Panc1 (cell line): Measurements from ENCODE around the gene MGAT5. TPM values are rescaled to one million over a fixed set of nuclear protein-coding genes. Genes with fewer than 3 reads are reported as not detected.
A peak's percentile ranks its signal among the peaks of the same experiment; 100 is the strongest.

ENCODE experiments used
- ATAC-seq: fragments of 200-7000 bp; cut with Tn5 transposase; 2 replicates; pipeline ENCODE4 v1.9.1; 2020; ENCODE audit warnings: mild to moderate bottlenecking, moderate library complexity
- BruUV-seq: library from RNA; stranded (reverse); fragments of 400-500 nt; replicated peaks from 2 replicates; lab custom pipeline; 2021; lab: Mats Ljungman, UMichigan
- CTCF ChIA-PET: fragments of 300-600 bp; sonication (Branson Sonifier 250); formaldehyde crosslinking; loops from one replicate; lab custom pipeline; 2022; ENCODE audit warnings: antibody characterized with exemption; lab: Charles Lee
- POLR2A ChIA-PET: fragments of 300-600 bp; sonication (Branson Sonifier 250); formaldehyde crosslinking; loops from one replicate; lab custom pipeline; 2022; ENCODE audit warnings: antibody characterized with exemption; lab: Charles Lee
- DNase-seq: peaks from one replicate; pipeline ENCODE4 v3.0.0-alpha.2; 2010; ENCODE audit warnings: low read depth, low spot score
- H3K27ac ChIP-seq: 2 replicates; pipeline ENCODE4 v1.5.1; 2011; ENCODE audit warnings: mild to moderate bottlenecking, low read length, inconsistent platforms
- H3K27me3 ChIP-seq: fragments of 200-500 bp; sonication (Bioruptor generic); 2 replicates; pipeline ENCODE4 v1.6.0; 2014; ENCODE audit warnings: low read length, inconsistent platforms; ENCODE audit not compliant: control insufficient read depth, insufficient read depth
- H3K36me3 ChIP-seq: fragments of 200-500 bp; sonication (Bioruptor generic); 2 replicates; pipeline ENCODE4 v1.5.1; 2014; ENCODE audit warnings: inconsistent platforms, mild to moderate bottlenecking, low read length, moderate library complexity; ENCODE audit not compliant: control insufficient read depth, insufficient read depth
- H3K4me1 ChIP-seq: 2 replicates; pipeline ENCODE4 v1.5.1; 2011; ENCODE audit warnings: inconsistent platforms, mild to moderate bottlenecking, low read length, moderate library complexity; ENCODE audit not compliant: control insufficient read depth, insufficient read depth
- H3K4me3 ChIP-seq, 2 experiments: 2 replicates each; pipeline ENCODE4 v1.5.1; 2011 to 2012; ENCODE audit warnings: low read depth in 2 of 2, low read length in 2 of 2, mild to moderate bottlenecking in 2 of 2, inconsistent platforms in 1 of 2, moderate library complexity in 1 of 2
- H3K9me3 ChIP-seq: fragments of 200-500 bp; sonication (Bioruptor generic); 2 replicates; pipeline ENCODE4 v1.5.1; 2014; ENCODE audit warnings: low read depth, mild to moderate bottlenecking, inconsistent platforms, low read length, moderate library complexity; ENCODE audit not compliant: control insufficient read depth, insufficient read depth
- POLR2AphosphoS5 ChIP-seq: IDR thresholded peaks from 2 replicates; pipeline ENCODE4 v1.6.1; 2012; ENCODE audit warnings: mild to moderate bottlenecking, low read depth, low read length, moderate library complexity
- SIN3A ChIP-seq: IDR thresholded peaks from 2 replicates; pipeline ENCODE4 v1.6.1; 2012; ENCODE audit warnings: low read depth, mild to moderate bottlenecking, low read length, moderate library complexity, borderline replicate concordance; ENCODE audit not compliant: insufficient read depth
- TCF7L2 ChIP-seq: IDR thresholded peaks from 2 replicates; pipeline ENCODE4 v1.6.1; 2011; ENCODE audit warnings: mild to moderate bottlenecking, low read depth, low read length, inconsistent platforms
- in situ Hi-C: cut with HindIII; loops from 2 replicates; pipeline ENCODE4 v1.10.0; 2016; ENCODE audit warnings: low sequenced_read_pairs, low pct_unique_long_range_greater_than_20kb
- intact Hi-C: fragments of 100-400 bp; cut with micrococcal nuclease; formaldehyde crosslinking; loops from one replicate; pipeline ENCODE4 v1.10.0; 2022; ENCODE audit not compliant: unreplicated experiment
- total RNA-seq: library from RNA; stranded (reverse); gene quantifications from one replicate; pipeline ENCODE4 v1.2.1, GENCODE V29; 2021; ENCODE audit not compliant: unreplicated experiment
- TF ChIP-seq, protein P1 (sequence below), 2 experiments: IDR thresholded peaks; 2 replicates each; pipeline ENCODE4 v1.6.1; 2011 to 2012; ENCODE audit warnings: low read depth in 2 of 2, control low read depth in 1 of 2, low read length in 1 of 2, mild to moderate bottlenecking in 1 of 2, moderate library complexity in 1 of 2; ENCODE audit not compliant: insufficient read depth in 1 of 2
- TF ChIP-seq, protein P2 (sequence below): fragments of 450-650 bp; IDR thresholded peaks from 2 replicates; pipeline ENCODE4 v1.5.1; 2017; ENCODE audit warnings: mild to moderate bottlenecking

The MGAT5 gene
- total RNA-seq, 1 experiment from 2014 or later, result 22.1 TPM

DNA sequence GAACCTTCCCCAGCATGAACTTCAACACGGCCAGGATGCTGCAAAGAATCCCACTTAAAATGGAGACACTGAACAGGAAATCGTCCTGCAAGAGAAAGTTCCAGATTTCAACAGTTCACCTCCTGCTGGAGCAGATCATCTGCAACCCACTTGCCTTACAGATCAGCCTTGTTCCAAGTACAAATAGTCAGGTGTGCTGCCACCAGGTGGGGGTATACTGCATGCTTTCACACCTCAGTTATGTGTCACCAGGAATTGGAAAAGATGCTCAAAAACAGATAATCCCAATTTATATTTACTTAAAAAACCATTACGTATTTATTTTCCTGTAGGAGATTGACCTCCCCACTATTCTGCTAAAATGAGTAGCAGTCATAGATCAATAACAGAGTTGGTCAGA lies 212.3 kb downstream of the MGAT5 start:
- ChIA-PET POLR2A (no interaction called here), CTCF (no interaction called here)
- TF ChIP-seq, protein P1, sequence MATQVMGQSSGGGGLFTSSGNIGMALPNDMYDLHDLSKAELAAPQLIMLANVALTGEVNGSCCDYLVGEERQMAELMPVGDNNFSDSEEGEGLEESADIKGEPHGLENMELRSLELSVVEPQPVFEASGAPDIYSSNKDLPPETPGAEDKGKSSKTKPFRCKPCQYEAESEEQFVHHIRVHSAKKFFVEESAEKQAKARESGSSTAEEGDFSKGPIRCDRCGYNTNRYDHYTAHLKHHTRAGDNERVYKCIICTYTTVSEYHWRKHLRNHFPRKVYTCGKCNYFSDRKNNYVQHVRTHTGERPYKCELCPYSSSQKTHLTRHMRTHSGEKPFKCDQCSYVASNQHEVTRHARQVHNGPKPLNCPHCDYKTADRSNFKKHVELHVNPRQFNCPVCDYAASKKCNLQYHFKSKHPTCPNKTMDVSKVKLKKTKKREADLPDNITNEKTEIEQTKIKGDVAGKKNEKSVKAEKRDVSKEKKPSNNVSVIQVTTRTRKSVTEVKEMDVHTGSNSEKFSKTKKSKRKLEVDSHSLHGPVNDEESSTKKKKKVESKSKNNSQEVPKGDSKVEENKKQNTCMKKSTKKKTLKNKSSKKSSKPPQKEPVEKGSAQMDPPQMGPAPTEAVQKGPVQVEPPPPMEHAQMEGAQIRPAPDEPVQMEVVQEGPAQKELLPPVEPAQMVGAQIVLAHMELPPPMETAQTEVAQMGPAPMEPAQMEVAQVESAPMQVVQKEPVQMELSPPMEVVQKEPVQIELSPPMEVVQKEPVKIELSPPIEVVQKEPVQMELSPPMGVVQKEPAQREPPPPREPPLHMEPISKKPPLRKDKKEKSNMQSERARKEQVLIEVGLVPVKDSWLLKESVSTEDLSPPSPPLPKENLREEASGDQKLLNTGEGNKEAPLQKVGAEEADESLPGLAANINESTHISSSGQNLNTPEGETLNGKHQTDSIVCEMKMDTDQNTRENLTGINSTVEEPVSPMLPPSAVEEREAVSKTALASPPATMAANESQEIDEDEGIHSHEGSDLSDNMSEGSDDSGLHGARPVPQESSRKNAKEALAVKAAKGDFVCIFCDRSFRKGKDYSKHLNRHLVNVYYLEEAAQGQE (IDR thresholded peaks at IDR 0.05; ENCODE audit: insufficient read depth in 1 of 2, low read depth in 2 of 2, low read length in 1 of 2), result no peak
- TF ChIP-seq SIN3A (no peak), POLR2AphosphoS5 (no peak), TCF7L2 (no peak)
- TF ChIP-seq, protein P2, sequence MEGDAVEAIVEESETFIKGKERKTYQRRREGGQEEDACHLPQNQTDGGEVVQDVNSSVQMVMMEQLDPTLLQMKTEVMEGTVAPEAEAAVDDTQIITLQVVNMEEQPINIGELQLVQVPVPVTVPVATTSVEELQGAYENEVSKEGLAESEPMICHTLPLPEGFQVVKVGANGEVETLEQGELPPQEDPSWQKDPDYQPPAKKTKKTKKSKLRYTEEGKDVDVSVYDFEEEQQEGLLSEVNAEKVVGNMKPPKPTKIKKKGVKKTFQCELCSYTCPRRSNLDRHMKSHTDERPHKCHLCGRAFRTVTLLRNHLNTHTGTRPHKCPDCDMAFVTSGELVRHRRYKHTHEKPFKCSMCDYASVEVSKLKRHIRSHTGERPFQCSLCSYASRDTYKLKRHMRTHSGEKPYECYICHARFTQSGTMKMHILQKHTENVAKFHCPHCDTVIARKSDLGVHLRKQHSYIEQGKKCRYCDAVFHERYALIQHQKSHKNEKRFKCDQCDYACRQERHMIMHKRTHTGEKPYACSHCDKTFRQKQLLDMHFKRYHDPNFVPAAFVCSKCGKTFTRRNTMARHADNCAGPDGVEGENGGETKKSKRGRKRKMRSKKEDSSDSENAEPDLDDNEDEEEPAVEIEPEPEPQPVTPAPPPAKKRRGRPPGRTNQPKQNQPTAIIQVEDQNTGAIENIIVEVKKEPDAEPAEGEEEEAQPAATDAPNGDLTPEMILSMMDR, result peak; percentile 46
- ATAC-seq (no peak), DNase-seq (no peak)
- intact Hi-C loops (no loop called here), in situ Hi-C loops (no loop called here)
- Histone ChIP-seq H3K9me3 (no peaks in the 10 kb centered on the region), H3K4me1 (no peaks in the 10 kb centered on the region), H3K4me3 (no peak overlapping the region), H3K36me3 (no peaks in the 10 kb centered on the region), H3K27me3 (no peaks in the 10 kb centered on the region), H3K27ac (no peak overlapping the region)
- BruUV-seq, result no TSS peak

DNA sequence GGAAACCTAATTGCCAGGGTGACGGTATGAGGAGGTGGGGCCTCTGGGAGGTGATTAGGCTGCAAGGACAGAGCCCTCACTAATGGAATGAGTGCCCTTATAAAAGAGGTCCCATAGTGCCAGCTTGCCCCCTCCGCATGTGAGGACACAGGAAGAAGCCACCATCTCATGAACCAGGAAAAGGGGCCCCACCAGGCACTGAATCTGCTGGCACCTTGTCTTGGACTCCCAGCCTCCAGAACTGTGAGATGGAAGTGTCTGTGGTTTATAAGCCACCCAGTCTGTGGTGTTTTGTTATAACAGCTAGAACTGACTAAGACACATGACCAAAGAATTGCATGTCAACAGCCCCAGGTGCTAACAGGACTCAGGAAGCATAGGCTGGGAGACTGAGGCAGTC lies 214.3 kb downstream of the MGAT5 start:
- CTCF ChIA-PET, result no interaction called here
- Histone ChIP-seq H3K4me1 (no peaks in the 10 kb centered on the region), H3K27me3 (no peaks in the 10 kb centered on the region; the same call in 1 of the 2 replicates), H3K36me3 (no peaks in the 10 kb centered on the region), H3K4me3 (no peak overlapping the region), H3K9me3 (no peaks in the 10 kb centered on the region), H3K27ac (no peak overlapping the region)
- POLR2A ChIA-PET, result no interaction called here
- in situ Hi-C loops, result no loop called here
- intact Hi-C loops, result no loop called here
- BruUV-seq, result no TSS peak
- TF ChIP-seq, protein P2, result no peak
- TF ChIP-seq POLR2AphosphoS5 (no peak), TCF7L2 (no peak), SIN3A (no peak)
- TF ChIP-seq, protein P1 (IDR thresholded peaks at IDR 0.05; ENCODE audit: insufficient read depth in 1 of 2, low read depth in 2 of 2, low read length in 1 of 2), result no peak
- ATAC-seq (no peak), DNase-seq (no peak)
